ENCODE measurements around the gene DOCK10. TPM values are rescaled to one million over a fixed set of nuclear protein-coding genes. Genes with fewer than 3 reads are reported as not detected.

DOCK10 gene
- total RNA-seq, 1 experiment from 2014 or later: 2.9 TPM

- Mint-ChIP-seq H3K9me3 (peaks cover 26% of the 10 kb centered on the region), H3K27me3 (ENCODE audit: low read depth) (peaks cover 7% of the 10 kb centered on the region), H3K36me3 (peaks cover 15% of the 10 kb centered on the region), H3K4me3 (no peak overlapping the region), H3K27ac (no peak overlapping the region), H3K4me1 (peaks cover 33% of the 10 kb centered on the region)
- ATAC-seq (peak; percentile 22; the same call in 1 of the 2 replicates), DNase-seq (ENCODE audit: low spot score) (no peak)
- TF ChIP-seq IRF2 (CRISPR knock-in tag; IDR thresholded peaks at IDR 0.05; ENCODE audit: borderline replicate concordance, low read depth) (no peak), ZMAT4 (CRISPR knock-in tag; IDR thresholded peaks at IDR 0.05) (peak; percentile 53; the same call in 1 of the 2 replicates), E2F5 (CRISPR knock-in tag; IDR thresholded peaks at IDR 0.05) (no peak), GTF2I (CRISPR knock-in tag; conservative IDR thresholded peaks at IDR 0.05) (no peak), PRDM15 (CRISPR knock-in tag; IDR thresholded peaks at IDR 0.05) (no peak), EMX1 (CRISPR knock-in tag; IDR thresholded peaks at IDR 0.05) (no peak), MAX (CRISPR knock-in tag; IDR thresholded peaks at IDR 0.05) (no peak)
- POLR2A ChIA-PET: no interaction called here
- CTCF ChIA-PET: no interaction called here
Measured at GRCh38 chr2:225072444-225072843, 30.2 kb upstream of the DOCK10 start.

- no peak for ATAC-seq
- H3K4me3 Mint-ChIP-seq: no peak overlapping the region
- no peak for DNase-seq (ENCODE audit: low spot score)
Measured at GRCh38 chr2:225070811-225071210, 28.5 kb upstream of the DOCK10 start.

GRCh38 chr2:225069966-225070365 is 27.7 kb upstream of the DOCK10 start:
- CTCF ChIA-PET: no interaction called here
- no peak for ATAC-seq
- POLR2A ChIA-PET: no interaction called here
- Mint-ChIP-seq H3K9me3 (peaks cover 42% of the 10 kb centered on the region), H3K27me3 (ENCODE audit: low read depth) (peaks cover 7% of the 10 kb centered on the region), H3K4me3 (no peak overlapping the region), H3K4me1 (peaks cover 33% of the 10 kb centered on the region), H3K27ac (no peak overlapping the region), H3K36me3 (peaks cover 29% of the 10 kb centered on the region)
- TF ChIP-seq STAT6 (CRISPR knock-in tag; conservative IDR thresholded peaks at IDR 0.05; ENCODE audit: low read depth): no peak
- TF ChIP-seq FOXP1 (CRISPR knock-in tag; IDR thresholded peaks at IDR 0.05; ENCODE audit: borderline replicate concordance): no peak
- no peak for DNase-seq (ENCODE audit: low spot score)

More at GRCh38 chr2:225070811-225071210, 28.5 kb upstream of the DOCK10 start:
- Mint-ChIP-seq H3K27me3 (ENCODE audit: low read depth) (peaks cover 7% of the 10 kb centered on the region), H3K4me1 (peaks cover 33% of the 10 kb centered on the region), H3K27ac (no peak overlapping the region), H3K36me3 (peaks cover 29% of the 10 kb centered on the region), H3K9me3 (peaks cover 42% of the 10 kb centered on the region)
- TF ChIP-seq ZBTB43 (CRISPR knock-in tag; IDR thresholded peaks at IDR 0.05): no peak
- no peak for TF ChIP-seq ATF2 (CRISPR knock-in tag; IDR thresholded peaks at IDR 0.05; ENCODE audit: borderline replicate concordance, low read depth)
- TF ChIP-seq ZNF671 (CRISPR knock-in tag; IDR thresholded peaks at IDR 0.05): no peak
- TF ChIP-seq KAT7 (CRISPR knock-in tag; IDR thresholded peaks at IDR 0.05; ENCODE audit: borderline replicate concordance): no peak
- TF ChIP-seq GTF2I (CRISPR knock-in tag; conservative IDR thresholded peaks at IDR 0.05): no peak
- ChIA-PET POLR2A (no interaction called here), CTCF (no interaction called here)
